NCI-H526 (cell line): ENCODE measurements around the gene GGT6.
"Not testable (repeated sequence)": the region's sequence is repeated elsewhere in the genome, so short reads cannot be mapped to it uniquely, and the experiment has no call there.

Experiments
- DNase-seq, 2 experiments: peaks; one replicate each; lab custom pipeline; 2025; lab: John Stamatoyannopoulos, UW

The GGT6 gene

DNA sequence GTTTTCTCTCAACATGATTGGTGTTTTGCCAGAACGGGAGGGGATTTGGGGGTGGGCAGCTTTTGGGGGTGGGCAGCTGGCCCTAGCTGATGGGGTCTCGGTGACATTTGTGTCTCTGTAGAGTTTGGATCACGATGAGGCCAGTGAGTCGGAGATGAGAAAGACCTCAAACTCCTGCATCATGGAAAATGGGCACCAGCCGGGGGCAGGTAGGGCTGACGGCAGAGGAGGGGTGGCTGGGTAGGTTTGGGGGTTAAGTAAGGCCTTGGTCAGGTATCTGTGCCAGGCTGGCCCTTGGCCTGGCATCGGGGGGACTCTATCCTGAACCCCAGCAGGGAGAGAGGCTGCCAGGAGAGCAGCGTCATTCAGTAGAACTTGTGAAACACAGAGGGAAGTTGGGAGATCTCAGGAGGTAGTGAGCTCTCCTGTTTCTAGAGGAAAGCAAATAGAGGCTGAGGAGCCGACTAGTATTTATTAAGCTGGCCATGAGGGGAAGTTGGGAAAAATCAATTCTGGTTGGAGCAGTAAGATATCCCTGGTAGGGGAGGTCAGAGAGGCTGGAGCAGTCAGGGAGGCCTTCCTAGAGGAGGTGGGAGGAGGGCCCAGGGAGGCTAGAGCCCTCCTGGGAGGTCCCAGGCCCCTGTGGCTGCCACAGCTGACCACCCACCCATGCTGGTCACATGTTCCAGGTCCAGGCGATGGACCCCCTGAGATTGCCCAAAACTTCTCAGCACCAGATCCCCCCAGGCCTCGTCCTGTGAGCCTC is 32.0 kb upstream of the GGT6 start:
- DNase-seq = no peak

DNA sequence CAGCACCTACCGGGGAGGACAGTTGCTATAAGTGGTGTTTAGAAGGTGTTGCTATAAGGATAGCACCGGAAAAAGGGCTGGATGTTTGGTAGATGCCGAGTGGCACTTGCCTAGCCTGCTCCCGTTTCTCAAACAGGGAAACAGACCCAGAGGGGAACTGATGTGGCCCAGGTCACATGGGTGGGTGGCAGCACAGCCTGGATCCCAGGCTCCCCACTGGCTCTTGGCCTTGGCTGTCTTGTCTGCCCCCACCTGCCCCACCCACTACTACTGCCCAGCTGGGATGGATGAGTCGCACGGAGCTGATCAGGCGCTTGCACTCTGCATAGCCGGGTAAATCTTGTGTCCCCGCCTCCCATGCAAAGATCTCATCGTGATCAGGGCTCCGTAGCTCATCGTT is 31.2 kb upstream of the GGT6 start:
- DNase-seq = no peak

DNA sequence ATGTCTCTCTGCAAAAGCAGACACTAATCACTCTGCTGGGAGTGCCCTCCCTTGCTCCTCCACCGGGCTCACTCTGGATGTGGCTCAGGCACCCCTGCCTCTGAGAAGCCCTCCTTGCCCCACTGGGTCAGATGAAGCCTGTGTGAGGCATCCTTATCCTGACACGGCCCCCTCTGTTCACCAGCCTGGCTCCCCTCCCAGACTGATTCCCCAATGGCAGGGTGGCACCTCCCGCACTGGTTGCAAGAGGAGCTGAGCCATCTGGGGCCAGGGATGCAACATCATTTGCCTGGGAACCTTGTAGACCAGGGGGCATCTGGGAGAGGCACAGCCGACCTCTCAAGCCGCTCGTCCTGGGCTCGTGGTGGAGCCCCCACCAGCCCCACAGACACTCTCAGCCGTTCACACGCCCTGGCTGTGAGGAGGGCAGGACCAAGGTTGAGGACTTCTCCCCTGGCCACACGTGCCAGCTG is 30.6 kb upstream of the GGT6 start:
- DNase-seq = no peak

DNA sequence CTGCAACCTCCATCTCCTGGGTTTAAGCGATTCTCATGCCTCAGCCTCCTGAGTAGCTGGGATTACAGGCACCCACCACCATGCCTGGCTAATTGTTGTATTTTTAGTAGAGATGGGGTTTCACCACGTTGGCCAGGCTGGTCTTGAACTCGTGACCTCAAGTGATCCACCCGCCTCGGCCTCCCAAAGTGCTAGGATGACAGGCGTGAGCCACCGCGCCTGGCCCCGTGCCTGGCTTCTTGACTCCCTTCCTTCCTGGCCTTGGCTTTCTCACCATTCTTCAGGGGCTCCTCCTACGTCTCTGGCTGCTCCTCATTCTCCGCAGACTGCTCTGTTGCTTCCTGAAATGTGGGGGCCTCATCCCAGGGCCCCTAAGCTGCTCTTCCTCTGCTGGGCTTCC is 29.7 kb upstream of the GGT6 start:
- not testable (repeated sequence) for DNase-seq

DNA sequence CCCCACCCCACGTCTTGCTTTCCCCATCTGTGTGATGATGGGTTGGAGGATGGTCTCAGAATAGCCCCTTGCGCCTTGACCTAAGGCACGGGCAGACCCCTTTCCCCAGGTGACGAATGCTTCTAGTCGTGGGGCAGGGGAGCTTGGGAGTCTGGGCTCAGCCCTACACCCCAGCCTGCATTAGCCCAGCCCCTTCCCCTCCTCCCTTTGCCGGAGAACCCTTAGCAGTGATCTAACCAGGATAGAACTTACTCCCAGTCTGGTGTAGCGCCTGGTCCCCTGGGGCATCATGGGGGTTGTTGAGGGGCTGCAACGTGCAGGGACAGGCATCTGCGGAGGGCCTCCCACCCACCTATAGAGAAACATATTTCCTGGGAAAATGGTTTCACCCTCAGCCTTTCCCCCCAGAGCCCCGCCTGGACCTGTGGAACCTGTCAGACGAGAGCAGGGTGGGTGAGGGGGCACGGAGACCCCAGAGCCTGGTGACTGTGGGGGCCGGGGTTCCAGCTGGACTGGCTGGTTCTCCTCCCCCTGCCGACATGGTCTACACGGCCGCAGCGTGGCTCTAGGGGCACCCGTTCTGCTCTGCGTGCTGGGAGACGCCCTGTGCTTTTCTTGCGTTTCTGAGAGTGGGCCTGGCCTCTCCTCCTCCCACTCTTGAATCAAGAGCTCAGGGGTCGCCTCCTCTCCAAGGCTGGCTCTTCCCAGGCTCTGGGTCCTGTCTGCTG is 28.7 kb upstream of the GGT6 start:
- DNase-seq = no peak

DNA sequence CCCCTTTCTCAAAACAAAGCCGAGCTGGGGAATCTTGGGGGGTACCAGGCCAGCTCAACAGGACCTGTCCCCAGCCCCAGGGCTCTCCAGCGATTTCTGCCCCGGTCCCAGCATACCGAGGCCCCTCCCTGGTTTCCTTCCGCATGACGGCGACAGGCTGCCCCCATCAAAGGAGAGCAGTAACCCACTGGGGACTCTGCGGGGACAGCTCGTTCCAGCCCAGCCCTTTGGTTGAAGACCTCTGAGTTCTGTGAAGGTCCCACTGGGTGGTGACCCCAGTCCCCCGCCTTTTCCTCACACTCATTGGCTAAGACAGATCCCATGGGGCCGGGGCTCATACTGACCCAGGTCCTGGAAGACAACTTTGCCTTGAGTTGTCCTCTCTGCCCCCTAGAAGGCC is 28.0 kb upstream of the GGT6 start:
- no peak for DNase-seq

DNA sequence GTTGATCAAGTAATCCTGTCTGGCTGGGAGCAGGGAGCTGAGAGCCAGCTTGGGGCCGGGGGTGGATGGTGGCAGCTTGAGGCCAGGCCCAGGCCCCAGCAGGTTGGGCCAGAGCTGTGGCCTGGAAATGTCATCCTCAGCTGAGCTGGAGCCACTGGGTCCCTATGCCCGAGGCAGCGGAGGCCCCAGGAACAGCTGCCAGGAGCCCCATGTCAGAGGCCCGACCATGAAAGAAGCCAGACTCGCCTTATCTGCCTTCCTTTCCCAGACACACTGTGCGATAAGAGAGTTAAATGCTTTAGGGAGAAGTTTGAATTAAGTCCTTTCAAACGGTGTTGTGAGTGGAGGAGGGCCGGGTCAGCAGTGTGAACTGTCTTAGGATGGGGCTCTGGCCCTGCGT is 27.4 kb upstream of the GGT6 start:
- no peak for DNase-seq

DNA sequence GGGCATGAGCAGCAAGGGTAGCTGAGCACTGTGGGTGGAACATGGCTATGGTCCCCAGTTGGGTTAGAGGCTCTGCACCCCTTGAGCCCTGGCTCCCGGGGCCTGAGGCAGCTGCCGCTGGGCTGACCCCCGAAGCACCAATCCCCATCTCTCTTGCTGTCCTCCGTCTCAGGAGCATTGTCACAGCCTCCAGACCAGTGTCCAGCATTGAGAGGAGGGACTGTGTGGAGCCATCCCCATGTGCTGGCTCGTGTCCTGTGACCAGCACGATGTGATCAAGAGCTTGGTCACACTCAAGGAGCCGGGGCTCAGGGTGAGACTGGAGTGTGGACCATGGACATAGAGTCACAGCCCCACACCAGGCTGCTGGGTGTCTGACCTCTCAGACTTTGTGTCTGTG is 26.8 kb upstream of the GGT6 start:
- no peak for DNase-seq

DNA sequence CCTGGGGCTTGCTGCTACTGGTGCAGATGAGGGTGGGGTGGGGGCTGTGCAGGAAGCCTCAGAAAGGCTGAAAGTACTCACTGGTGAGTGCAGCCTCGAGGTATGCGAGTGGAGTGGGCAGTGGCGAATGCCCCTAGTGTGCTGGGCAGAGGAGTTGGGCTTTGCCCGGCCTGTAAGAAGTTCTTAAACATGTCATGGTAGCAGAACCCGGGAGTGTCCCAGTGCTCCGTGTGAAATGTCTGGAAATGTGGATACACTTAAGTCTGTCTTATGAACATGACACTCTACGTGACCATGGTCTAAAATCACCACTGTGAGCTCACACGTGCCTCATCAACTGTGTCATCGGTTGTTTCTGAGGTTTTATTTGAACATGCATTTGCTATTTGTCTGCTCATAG is 25.7 kb upstream of the GGT6 start:
- no peak for DNase-seq

DNA sequence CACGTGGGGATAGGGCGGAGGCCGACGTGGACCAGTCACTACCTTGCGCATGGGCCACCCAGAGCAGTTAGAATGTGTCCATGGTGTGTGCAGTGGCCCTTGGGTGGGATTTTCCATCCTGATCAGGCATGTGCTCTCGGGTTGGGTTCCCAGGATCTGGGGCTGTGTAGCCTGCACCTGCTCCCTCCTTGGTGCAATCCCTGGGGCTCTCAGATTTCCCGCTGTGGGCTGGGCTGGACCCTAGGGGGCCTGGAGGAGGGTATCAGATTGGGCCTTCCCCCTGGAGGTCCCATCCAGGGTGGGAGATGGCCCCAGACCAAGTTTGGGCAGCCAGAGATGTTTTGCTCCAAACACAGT is 25.2 kb upstream of the GGT6 start:
- peak in 1 of 2 experiments; percentile 25 for DNase-seq

DNA sequence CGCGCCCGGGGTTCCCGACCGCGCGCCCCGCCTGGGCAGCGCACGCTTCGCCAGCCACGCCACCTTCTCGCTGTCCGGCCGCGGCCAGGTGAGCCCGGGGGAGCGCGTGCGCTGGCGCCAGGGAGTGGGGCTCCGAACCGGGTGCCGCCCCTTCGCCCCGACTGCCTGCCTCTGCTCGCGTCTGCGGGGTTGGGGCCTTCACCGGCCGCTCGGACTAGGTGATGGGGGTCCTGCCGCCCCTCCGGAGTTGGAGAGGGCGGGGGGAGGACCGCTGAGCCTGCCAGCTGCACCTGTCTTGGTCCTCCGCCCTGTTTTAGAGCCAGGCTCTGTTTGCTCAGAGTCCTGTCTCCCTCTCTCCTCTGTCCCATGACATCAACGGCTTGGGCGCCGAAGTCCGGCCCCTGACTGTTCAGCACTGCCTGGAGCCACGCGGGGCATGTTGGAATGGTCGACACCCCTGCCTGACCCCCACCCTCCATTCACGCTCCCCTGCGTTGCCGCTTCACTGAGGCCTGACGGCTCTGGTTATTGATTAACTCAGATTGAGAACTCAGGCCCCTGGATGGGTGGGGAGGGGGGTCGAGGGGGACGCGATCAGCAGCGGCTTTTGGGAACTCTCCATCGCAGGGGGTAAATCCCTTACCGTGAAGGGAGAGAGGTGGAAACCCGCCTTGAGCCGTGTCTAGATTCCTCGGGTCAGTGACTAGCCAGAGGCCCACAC is 24.7 kb upstream of the GGT6 start:
- peak in 1 of 2 experiments; percentile 66 for DNase-seq

DNA sequence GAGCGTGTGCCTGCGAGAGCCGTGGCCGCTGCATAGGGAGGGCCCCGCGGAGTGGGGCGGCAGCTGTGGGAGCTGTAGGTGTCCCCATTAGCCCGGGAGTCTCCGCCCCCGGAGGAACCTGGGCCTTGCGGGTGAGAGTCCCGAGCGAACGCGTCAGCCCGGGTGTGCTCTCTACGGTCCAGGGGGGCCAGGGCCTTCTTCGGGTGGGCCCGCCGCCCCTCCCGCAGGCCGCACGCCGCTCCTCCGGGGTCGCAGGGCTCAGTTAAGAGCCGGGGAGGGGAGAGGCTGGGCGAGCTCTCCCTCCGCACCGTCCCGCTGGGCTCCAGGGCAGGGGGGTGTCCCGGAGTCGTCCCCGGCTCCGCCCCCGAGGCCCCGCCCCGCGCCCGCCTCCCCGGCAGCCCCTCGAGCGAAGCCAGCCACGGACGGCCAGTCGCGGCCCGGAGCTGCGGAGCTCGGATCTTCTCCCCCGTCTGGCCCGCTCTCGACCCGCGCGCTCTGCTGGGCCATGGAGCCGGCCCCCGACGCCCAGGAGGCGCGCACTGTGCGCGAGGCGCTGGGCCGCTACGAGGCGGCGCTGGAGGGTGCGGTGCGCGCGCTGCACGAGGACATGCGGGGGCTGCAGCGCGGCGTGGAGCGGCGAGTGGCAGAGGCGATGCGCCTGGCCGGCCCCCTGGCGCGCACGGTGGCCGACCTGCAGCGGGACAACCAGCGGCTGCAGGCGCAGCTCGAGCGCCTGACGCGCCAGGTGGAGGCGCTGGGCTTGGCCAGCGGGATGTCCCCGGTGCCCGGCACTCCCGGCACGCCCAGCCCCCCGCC is 23.9 kb upstream of the GGT6 start, which contains the start of gene SMTNL2:
TSS of gene SMTNL2 (plus strand) at position 429 of the 816 bp plus-strand sequence. CDS start at position 506, 77 bp downstream.
- DNase-seq = peak in 1 of 2 experiments; percentile 66

DNA sequence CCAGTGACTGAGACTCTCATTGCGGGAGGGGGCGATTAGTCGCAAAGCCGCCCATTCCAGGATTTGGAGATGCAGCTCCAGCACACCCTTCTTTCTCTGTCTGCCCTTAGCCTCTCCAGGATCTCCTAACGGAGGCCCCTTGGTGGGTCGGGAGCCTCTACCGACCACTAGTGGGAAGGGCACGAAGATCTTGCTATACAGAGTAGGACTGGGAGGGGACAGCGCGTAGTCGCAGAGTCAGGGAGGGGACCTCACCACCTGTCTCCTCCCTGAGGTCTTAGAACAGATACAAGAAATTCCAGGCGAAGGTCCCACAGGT is 23.4 kb upstream of the GGT6 start:
- peak in 1 of 2 experiments; percentile 70 for DNase-seq

DNA sequence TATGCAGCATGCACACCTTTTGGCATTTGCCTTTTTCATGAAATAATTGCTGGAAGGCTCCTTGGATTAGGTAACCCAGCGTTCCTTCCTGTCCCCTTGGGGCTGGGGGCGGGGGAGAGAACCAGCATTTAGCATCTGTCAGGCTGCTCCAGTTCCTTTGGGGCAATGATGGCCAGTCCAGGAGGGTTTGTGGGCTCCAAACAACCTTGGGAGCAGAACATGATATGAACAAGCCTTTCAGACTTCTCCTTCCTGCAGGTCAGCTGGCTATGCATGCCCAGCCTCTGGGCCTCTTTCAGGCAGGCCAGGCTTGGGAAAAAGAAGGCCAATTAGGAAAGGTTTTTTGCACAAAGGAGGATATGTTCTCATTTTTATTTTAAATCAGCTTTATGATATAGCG is 22.8 kb upstream of the GGT6 start:
- no peak for DNase-seq

DNA sequence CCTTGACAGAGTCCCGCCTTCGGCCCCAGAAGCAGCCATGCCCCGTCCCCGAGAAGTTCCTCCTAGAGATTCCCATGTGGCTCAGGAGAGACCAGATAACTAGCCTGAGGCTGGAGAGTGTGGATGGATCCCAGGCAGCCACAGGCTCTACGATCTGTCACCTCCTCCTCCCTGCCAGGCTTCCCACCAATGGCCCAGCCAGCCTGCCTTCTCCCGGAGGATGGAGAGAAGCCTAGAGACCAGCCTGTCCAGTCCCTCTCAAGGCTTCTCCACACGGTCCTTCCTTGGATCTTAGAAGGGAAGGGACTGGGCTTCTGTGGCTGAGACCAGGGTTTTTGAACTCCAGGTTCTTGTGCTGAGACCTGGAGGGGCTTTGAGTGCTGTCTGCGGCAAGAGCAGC is 22.3 kb upstream of the GGT6 start:
- DNase-seq = no peak

DNA sequence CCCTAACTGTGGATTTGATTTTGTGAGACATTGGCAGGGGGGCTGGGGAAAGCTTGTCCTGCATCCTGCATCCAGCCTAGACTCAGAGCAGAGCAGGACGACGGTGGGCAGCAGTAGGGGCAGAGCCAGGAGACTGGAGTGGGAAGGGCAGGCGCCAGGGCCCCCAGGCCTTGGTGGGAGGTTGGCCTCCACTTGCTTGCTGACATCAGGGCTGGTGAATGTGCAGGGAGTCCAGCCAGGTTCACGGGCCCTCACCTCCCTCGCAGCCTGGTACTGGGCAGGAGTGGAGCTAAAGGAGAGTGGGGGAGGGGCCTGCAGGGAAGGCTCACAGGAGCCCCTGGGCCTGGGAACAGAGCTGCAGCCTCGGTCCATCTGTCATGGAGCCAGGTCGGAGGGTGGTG is 21.7 kb upstream of the GGT6 start:
- DNase-seq = no peak

DNA sequence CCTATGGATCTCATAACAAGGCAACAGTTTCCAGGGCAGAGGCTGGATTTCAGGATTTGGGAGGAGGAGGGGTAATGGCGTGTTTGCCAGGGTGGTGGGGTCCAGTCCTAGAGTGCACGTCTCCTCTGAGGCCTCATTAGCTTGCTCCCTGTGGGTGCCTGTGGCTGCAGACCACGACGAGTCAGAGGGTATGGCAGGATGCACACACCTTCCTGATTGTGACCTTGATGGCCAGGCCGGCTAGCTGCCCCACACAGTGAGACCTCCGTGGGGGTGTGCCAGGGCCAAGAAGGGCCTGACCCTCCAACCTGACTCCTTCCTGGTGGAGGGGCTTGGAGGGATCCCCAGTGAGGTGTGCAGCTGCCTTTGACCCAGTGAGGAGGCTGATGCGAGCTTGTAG is 19.9 kb upstream of the GGT6 start:
- DNase-seq = no peak

DNA sequence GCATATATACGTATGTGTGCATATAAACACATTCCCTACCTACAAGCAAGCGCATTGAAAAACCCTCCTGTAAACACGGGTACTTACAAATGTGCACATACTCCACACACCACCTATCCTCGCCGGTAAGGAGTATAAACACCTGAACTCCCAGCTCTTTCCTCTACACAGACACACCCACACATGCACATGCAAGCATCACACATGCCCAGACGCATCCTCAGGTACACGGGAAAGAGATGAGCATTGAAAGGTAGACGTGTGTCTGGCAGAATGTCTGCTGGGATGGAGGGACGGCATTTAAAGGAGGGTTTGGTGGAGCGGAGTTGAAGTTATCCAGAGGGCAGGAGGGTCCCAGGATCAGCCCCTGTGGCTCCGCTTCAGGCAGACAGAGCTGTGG is 19.3 kb upstream of the GGT6 start:
- DNase-seq = no peak

DNA sequence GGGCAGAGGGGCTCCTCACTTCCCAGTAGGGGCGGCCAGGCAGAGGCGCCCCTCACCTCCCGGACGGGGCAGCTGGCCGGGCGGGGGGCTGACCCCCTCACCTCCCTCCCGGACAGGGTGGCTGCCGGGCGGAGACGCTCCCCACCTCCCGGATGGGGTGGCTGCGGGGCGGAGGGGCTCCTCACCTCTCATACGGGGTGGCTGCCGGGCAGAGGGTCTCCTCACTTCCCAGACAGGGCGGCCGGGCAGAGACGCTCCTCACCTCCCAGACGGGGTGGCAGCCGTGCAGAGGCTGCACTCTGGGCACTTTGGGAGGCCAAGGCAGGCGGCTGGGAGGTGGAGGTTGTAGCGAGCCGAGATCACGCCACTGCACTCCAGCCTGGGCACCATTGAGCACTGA is 18.0 kb upstream of the GGT6 start:
- DNase-seq = not testable (repeated sequence)

DNA sequence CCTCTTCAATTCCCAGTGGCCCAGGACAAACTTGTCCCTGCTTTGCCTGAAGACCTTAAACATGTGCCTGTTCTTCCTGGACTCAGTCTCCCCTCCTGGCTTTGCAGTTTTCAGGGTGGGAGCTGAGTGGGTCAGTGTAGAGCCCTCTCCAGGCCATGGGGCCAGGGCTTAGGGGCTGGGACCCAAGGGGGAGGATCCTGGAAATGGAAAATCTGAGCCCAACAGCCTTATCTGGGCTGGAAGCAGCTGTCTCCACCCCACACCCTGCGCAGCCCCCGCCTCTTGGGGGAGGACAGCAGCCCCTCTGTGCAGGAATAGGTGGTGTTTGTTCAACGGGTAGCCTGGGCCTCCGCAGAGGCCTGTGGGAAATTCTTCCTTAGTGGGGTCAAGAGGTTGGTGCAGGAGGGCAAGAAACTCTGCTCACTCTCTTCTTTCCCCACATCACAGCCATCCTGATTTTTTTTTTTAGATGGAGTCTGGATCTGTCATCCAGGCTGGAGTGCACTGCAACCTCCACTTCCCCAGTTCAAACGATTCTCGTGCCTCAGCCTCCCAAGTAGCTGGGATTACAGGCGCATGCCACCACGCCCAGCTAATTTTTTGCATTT is 17.1 kb upstream of the GGT6 start:
- no peak for DNase-seq

DNA sequence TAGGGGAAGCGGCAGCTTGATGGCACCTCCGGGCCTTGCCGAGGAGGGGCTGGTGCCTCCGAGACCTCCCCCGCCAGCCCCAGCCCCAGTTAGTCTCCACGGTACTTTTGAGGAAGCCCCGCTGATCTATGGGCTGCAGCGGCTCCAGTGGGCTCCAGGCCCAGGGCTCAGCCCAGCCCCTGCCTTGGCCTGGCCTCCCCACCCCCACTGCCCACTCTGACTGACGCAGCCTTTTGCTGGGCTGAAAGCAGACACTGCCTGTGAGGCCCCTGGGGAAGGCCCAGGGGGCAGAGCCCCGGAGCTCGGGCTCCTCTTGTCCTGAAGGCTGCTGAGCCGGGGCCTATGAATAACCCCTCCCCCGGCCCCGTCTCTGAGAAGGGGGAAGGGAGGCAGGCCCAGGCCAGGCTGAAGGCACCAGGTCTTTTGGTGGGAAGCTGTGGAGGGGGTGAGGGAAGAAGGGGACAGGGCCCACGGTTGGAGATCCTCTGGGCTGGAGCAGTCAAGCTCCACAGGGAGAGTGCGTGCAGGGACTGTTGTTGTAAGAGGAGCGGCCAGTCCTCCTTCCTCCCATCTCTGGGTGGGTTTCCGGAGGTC is 16.4 kb upstream of the GGT6 start:
- peak in 1 of 2 experiments; percentile 13 for DNase-seq
